NCI-H2227 (cell line): ENCODE results near the gene SYNGR3.

ENCODE experiments used
- DNase-seq: peaks from one replicate; lab custom pipeline; 2025; ENCODE audit not compliant: unreplicated experiment; lab: John Stamatoyannopoulos, UW

SYNGR3 gene

DNA sequence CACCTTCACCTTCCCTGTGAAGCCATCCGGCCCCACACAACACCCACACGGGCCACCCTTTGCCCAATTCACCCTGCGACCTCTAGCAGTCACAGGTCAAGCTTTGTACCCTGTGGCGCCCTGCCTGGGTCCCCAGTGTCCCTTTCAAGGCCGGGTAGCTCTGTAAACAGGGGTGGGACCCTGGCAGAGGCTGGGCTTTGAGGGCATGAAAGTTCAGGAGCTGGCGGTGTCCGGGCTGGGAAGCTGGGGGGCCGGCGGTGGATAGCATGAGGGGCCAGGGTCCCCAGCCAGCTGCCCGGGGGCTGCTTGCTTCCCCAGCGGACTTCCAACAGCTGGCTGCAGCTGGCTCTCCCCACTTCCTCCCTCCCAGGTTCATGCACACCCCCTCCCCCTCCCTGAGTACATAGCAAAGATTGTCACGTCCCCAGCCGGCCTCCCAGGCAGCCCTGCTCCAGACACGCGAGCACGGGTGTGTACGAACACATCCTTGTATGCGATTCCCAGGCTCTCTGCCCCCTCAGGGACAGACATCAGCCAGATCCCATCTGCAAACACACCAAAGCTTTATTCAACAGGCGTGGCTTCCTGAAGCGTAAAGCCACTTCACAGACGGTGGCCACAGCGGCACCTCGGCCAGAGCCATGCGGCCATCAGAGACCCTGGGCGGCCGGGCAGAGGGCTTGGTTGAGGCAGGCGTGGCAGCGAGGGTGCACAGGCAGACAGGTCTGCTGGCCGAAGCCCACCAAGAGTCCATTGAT, 49.7 kb downstream of the SYNGR3 start:
- DNase-seq, result no peak

DNA sequence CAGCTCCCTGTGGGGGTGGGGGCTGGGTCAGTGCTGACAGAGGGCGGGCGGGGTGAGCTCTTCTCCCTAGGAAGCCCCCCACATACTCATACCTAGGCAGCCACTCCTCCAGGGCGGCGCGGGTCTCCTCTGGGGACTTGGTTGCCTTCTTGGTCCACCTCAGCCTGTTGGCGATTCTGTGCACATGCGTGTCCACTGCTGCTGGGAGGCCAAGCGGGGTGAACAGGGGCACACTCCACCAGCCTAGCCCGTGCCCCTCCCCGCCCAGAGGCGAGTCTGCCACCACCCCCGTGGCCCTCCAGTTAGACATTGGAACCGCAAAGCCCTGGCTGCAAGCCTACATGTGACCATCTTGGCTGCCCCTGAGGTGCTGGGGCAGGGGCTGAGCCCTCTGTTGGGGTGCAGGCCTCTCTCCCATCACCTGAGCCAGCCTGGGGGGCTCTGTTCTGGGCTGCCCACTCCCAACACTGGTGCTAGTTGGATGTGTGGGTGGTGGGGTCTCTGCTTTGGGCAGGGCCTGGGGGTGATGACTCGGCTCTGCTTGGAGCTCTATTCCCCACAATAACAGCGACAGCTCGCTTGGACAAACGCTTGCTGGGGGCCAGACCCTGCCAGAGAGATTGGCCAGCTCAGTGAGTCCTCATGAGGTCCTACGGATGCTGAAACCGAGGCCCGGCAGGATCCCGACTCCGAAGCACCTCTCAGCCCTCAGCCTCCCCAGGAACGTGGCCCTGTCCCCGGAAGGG, 50.4 kb downstream of the SYNGR3 start:
- no peak for DNase-seq

DNA sequence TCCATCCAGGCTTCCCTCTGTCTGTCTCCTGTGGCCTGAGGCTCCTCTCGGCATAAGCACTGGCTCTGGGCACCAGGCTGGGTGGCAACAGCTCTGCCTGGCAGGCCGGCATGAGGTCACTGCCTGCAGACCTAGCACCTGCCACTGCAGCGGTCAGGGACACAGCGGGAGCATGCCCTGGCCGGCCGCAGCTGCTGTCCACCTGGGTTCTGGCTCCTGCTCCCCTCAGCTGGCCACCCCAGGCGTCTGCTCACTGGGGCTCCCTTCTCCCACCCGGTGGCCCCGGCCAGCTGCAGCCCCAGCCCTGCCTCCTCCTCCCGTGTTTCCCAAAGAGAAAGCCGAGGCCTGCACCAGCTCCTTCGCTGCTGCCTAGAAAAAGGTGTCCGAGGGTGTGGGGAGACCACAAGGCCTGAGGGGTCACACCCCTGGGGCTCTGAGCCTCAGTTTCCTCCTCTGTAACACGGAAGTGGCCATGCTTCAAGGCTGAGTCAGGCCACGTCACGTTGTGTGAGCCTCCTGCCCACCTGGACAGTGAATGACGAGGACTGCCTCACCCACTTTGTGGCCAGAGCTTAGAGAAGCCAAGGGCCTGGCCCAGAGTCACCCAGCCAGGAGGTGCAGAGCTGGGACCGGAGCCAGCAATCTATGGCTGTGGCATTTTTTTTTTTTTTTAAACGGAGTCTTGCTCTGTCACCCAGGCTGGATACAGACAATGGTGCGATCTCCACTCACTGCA, 51.2 kb downstream of the SYNGR3 start:
- DNase-seq, result no peak

DNA sequence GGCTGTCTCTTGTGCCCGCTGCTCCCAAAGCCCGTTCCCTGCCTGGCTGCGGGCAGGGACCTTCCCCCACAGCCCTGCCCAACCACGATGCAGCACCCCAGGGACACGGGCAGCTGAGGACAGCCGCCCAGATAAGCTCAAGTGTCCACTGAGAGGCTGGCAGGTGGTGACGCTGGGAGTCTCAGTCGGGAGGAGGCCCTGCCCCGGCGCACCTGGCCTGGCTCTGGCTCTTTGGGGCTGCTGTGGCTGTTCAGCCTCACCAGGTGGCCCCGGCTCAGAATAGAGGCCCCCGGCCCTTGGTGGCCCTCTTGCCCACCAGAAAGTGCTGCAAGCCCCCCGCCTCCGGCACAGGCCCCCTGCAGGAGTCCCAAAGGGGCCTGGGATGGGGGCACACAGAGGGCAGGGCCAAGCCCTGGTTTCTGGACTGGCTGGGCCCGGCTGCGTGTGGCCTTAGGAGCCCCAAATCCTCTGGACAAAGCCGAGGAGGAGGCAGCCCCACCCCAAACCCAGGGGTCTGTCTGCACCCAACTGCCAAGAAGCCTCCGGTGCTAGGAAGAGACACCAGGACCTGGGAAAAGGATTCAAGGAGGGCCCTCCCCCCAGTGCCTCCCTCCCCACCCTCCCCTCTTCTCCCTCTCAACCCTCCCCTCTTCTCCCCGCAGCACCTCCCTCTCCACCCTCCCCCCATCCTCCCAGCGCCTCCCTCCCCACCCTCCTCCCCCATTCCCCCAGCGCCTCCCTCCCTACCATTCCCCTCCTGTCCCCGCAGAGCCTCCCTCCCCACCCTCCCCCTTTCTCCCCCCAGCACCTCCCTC, 52.6 kb downstream of the SYNGR3 start:
- DNase-seq, result no peak

DNA sequence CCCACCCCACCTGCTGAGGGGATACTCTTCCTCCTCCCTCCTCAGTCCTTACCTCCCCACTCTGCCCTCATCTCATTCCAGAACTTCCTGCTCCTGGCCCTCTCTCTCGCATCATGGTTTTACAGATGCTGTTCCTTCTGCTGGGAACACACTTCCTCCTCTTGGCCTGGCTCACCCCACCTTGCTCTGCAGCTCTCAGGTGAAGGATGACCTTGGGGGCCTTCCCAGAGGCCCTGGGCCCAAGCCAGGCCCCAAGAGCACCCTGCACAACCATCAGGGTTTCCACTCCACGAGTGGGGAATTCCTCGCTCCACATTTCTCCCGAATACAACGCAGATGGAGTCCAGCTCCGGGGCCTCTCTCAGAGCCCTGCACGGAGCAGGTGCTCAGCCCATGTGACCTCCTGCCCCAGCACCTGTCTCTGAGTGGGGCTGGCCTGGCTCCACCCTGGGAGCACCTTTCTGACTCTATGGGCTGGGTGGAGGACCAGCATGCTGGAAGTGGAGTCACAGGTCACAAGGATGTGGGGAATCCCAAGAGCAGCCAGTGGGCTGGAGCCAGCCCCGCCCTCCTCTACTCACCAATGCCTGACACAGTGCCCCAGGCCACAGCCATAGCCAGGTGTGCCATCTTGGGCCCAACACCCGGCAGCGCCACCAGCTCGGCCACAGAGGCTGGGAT, 53.4 kb downstream of the SYNGR3 start:
- no peak for DNase-seq
